A549 (cell line): ENCODE data around the gene GCC1. TPM values are rescaled to one million over a fixed set of nuclear protein-coding genes. Genes with fewer than 3 reads are reported as not detected.
A peak's percentile ranks its signal among the peaks of the same experiment; 100 is the strongest.

ENCODE experiments used
- ATAC-seq, 2 experiments: fragments of 200-7000 bp in 1 of 2; fragments of >200 bp in 1 of 2; cut with Nextera tagmentation in 1 of 2; cut with Tn5 transposase in 1 of 2; 3 replicates each; pipeline versions ENCODE4 v1.8.0 to v1.9.1; 2018 to 2020; ENCODE audit warnings: mild to moderate bottlenecking in 1 of 2, moderate library complexity in 1 of 2
- CTCF ChIA-PET: fragments of 300-600 bp; sonication (Branson Sonifier 250); formaldehyde crosslinking; extraction: SDS; loops from one replicate; lab custom pipeline; 2021; ENCODE audit warnings: antibody characterized with exemption, inconsistent platforms; lab: Yijun Ruan, JAX
- POLR2A ChIA-PET: fragments of 350-600 bp; formaldehyde crosslinking; extraction: SDS; loops from one replicate; lab custom pipeline; 2021; ENCODE audit warnings: antibody characterized with exemption, inconsistent platforms; lab: Yijun Ruan, JAX
- DNase-seq, 2 experiments: peaks; one replicate each; pipeline versions ENCODE4 v3.0.0 to v3.0.0-alpha.2; 2011 to 2016; ENCODE audit warnings: low read depth in 1 of 2, low spot score in 1 of 2
- FAIRE-seq: peaks from 2 replicates; lab custom pipeline; 2011; peaks lifted over from hg19 to GRCh38; lab: Jason Lieb, UNC
- H3K27ac ChIP-seq, 2 experiments: fragments of >200 bp; sonication (Bioruptor Twin); formaldehyde crosslinking; 3 replicates each; pipeline ENCODE4 v1.5.1; 2016 to 2017
- H3K4me1 ChIP-seq: fragments of >200 bp; sonication (Bioruptor Twin); formaldehyde crosslinking; 3 replicates; pipeline ENCODE4 v1.6.1; 2016
- H3K4me2 ChIP-seq: fragments of >200 bp; sonication (Bioruptor Twin); formaldehyde crosslinking; 3 replicates; pipeline ENCODE4 v1.6.1; 2016
- H3K4me3 ChIP-seq: fragments of >200 bp; sonication (Bioruptor Twin); formaldehyde crosslinking; 3 replicates; pipeline ENCODE4 v1.5.1; 2016
- H3K9me3 ChIP-seq: fragments of >200 bp; sonication (Bioruptor Twin); formaldehyde crosslinking; 3 replicates; pipeline ENCODE4 v1.6.1; 2016
- BHLHE40 ChIP-seq: IDR thresholded peaks from 2 replicates; pipeline ENCODE4 v1.6.1; 2012; ENCODE audit warnings: low read depth, low read length, inconsistent platforms
- CBX2 ChIP-seq: fragments of 200-600 bp; sonication (generic); IDR thresholded peaks from 2 replicates; pipeline ENCODE4 v1.6.1; 2016; ENCODE audit warnings: low read depth, mild to moderate bottlenecking, borderline replicate concordance
- CBX8 ChIP-seq: fragments of 200-600 bp; sonication (generic); IDR thresholded peaks from 2 replicates; pipeline ENCODE4 v1.6.1; 2016
- CEBPB ChIP-seq, 2 experiments: fragments of >200 bp in 1 of 2; sonication (Bioruptor Twin) in 1 of 2; formaldehyde crosslinking in 1 of 2; IDR thresholded peaks; 2 replicates each; pipeline ENCODE4 v1.6.1; 2012 to 2016
- EP300 ChIP-seq, 2 experiments: fragments of >200 bp; sonication (Bioruptor Twin); formaldehyde crosslinking; IDR thresholded peaks; 2 replicates in 1 of 2; 3 replicates in 1 of 2; pipeline ENCODE4 v1.6.1; 2016 to 2017
- FOXS1 ChIP-seq: fragments of 250-450 bp; sonication (Bioruptor Pico); IDR thresholded peaks from 2 replicates; pipeline ENCODE4 v1.5.0; 2020; ENCODE audit warnings: mild to moderate bottlenecking, moderate library complexity
- HEYL ChIP-seq: fragments of 250-450 bp; sonication (Bioruptor Pico); IDR thresholded peaks from 2 replicates; pipeline ENCODE4 v1.8.0; 2021; ENCODE audit warnings: mild to moderate bottlenecking, moderate library complexity
- HOXA7 ChIP-seq: fragments of 250-450 bp; sonication (Bioruptor Pico); IDR thresholded peaks from 2 replicates; pipeline ENCODE4 v1.5.0; 2020; ENCODE audit warnings: mild to moderate bottlenecking, moderate library complexity
- HOXB5 ChIP-seq: fragments of 250-450 bp; sonication (Bioruptor Pico); IDR thresholded peaks from 2 replicates; pipeline ENCODE4 v1.5.0; 2020; ENCODE audit warnings: mild to moderate bottlenecking, moderate library complexity
- JUN ChIP-seq, 2 experiments: fragments of >200 bp; sonication (Bioruptor Twin); formaldehyde crosslinking; IDR thresholded peaks; 2 replicates in 1 of 2; 3 replicates in 1 of 2; pipeline ENCODE4 v1.6.1; 2016 to 2017
- JUNB ChIP-seq: fragments of >200 bp; sonication (Bioruptor Twin); formaldehyde crosslinking; IDR thresholded peaks from 2 replicates; pipeline ENCODE4 v1.6.1; 2016
- KDM1A ChIP-seq: fragments of 200-600 bp; sonication (generic); IDR thresholded peaks from 2 replicates; pipeline ENCODE4 v1.6.1; 2016; ENCODE audit warnings: low read depth, mild to moderate bottlenecking
- KDM5A ChIP-seq: fragments of 200-600 bp; sonication (generic); IDR thresholded peaks from 2 replicates; pipeline ENCODE4 v1.6.1; 2016; ENCODE audit warnings: antibody characterized with exemption, mild to moderate bottlenecking
- MAFK ChIP-seq: fragments of 450-650 bp; IDR thresholded peaks from 2 replicates; pipeline ENCODE4 v1.6.1; 2014; ENCODE audit not compliant: partially characterized antibody
- NPAS2 ChIP-seq: fragments of 250-450 bp; sonication (Bioruptor Pico); IDR thresholded peaks from 2 replicates; pipeline ENCODE4 v1.8.0; 2022; ENCODE audit warnings: mild to moderate bottlenecking, moderate library complexity, borderline replicate concordance
- NR3C1 ChIP-seq: fragments of >200 bp; sonication (Bioruptor Twin); formaldehyde crosslinking; IDR thresholded peaks from 3 replicates; pipeline ENCODE4 v1.6.1; 2017
- PHF8 ChIP-seq: fragments of 200-600 bp; sonication (generic); IDR thresholded peaks from 2 replicates; pipeline ENCODE4 v1.6.1; 2016; ENCODE audit warnings: low read depth, mild to moderate bottlenecking, antibody characterized with exemption, moderate library complexity, borderline replicate concordance
- RAD21 ChIP-seq, 2 experiments: fragments of >200 bp in 1 of 2; sonication (Bioruptor Twin) in 1 of 2; formaldehyde crosslinking in 1 of 2; IDR thresholded peaks in 1 of 2; conservative IDR thresholded peaks in 1 of 2; 2 replicates in 1 of 2; 3 replicates in 1 of 2; pipeline ENCODE4 v1.6.1; 2012 to 2018; ENCODE audit warnings: inconsistent platforms in 1 of 2
- RARB ChIP-seq: fragments of 250-450 bp; sonication (Bioruptor Pico); IDR thresholded peaks from 2 replicates; pipeline ENCODE4 v1.8.0; 2021; ENCODE audit warnings: mild to moderate bottlenecking, moderate library complexity
- SMC3 ChIP-seq: fragments of >200 bp; sonication (Bioruptor Twin); formaldehyde crosslinking; IDR thresholded peaks from 3 replicates; pipeline ENCODE4 v1.6.1; 2018; ENCODE audit warnings: inconsistent platforms
- SREBF2 ChIP-seq: fragments of 450-650 bp; IDR thresholded peaks from 2 replicates; pipeline ENCODE4 v1.6.1; 2014; ENCODE audit warnings: mild to moderate bottlenecking, moderate library complexity
- TFCP2L1 ChIP-seq: fragments of 250-450 bp; sonication (Bioruptor Pico); IDR thresholded peaks from 2 replicates; pipeline ENCODE4 v1.5.0; 2021; ENCODE audit warnings: mild to moderate bottlenecking
- TP53 ChIP-seq: fragments of 250-450 bp; sonication (Bioruptor Pico); IDR thresholded peaks from 2 replicates; pipeline ENCODE4 v1.5.0; 2021; ENCODE audit warnings: mild to moderate bottlenecking, moderate library complexity
- ZFP36 ChIP-seq: fragments of 450-650 bp; IDR thresholded peaks from 2 replicates; pipeline ENCODE4 v1.6.1; 2014; ENCODE audit warnings: borderline replicate concordance; ENCODE audit not compliant: partially characterized antibody
- WGBS: methylation state at CpG from one replicate; pipeline ENCODE4 v1.1.6; 2017; ENCODE audit errors: missing lambda C conversion rate; 5-methylcytosine and 5-hydroxymethylcytosine counted together
- polyA plus RNA-seq, 4 experiments: library from polyadenylated mRNA; depleted of rRNA in 3 of 4; stranded (reverse); fragments of >200 nt; fragmentation: RNase III in 1 of 4; extraction: RNeasy Plus Mini Kit Qiagen cat#74134 plus additional on column Dnase treatment in 1 of 4; gene quantifications; 2 replicates in 3 of 4; 3 replicates in 1 of 4; pipeline ENCODE4 v1.2.3, GENCODE V29; 2011 to 2017
- TF ChIP-seq, protein P1 (sequence below): fragments of >200 bp; sonication (Bioruptor Twin); formaldehyde crosslinking; IDR thresholded peaks from 3 replicates; pipeline ENCODE4 v1.5.1; 2016
- TF ChIP-seq, protein P2 (sequence below): fragments of >200 bp; sonication (Bioruptor Twin); formaldehyde crosslinking; IDR thresholded peaks from 3 replicates; pipeline ENCODE4 v1.6.1; 2016
- TF ChIP-seq, protein P3 (sequence below): fragments of 150-350 bp; IDR thresholded peaks from 2 replicates; pipeline ENCODE4 v1.6.1; 2014; ENCODE audit warnings: low read depth, mild to moderate bottlenecking, low read length

The GCC1 gene
- polyA plus RNA-seq, 2 of the 4 experiments (the other 2 are of a cell fraction): 13.4 to 15.7 TPM

DNA sequence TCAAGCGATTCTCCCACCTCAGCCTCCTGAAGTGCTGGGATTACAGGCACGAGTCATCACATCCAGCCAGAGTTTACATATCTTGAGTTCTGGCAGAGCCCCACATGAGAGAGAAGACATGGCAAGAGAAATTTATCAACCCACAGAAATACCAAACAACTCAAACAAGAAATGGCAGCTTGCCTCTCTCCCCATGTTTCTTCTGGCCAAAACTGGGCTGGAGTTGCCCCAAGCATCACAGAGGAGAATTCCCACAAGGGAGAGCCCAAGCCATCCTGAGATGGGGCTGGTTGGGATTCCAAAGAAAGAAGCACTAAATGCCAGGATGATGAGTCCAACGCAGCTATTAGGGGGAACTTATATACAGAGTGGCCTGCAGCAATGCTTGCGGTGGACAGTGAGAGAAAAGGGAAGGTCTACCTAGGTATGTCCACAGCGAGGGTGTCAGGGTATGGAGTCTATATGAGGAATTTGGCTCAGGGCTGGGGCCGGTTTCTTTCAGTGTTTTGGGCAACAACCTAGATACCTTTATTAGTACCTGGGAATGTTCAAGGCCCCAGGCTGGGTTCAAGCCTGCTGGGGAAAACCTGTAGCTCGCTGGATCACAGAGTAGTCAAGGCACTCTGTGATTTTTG lies 47.0 kb upstream of the GCC1 start:
- no peak for DNase-seq
- Histone ChIP-seq H3K27ac (no peak overlapping the region), H3K4me1 (no peaks in the 10 kb centered on the region)
- 53% methylated on average over 7 of the region's 7 CpGs for WGBS
- TF ChIP-seq TP53 (CRISPR knock-in tag): no peak
- no peak for TF ChIP-seq NR3C1
- no peak for TF ChIP-seq FOXS1 (CRISPR knock-in tag)
- no peak for TF ChIP-seq TFCP2L1 (CRISPR knock-in tag)
- TF ChIP-seq JUN (IDR thresholded peaks at IDR 0.05): no peak
- TF ChIP-seq, protein P1, sequence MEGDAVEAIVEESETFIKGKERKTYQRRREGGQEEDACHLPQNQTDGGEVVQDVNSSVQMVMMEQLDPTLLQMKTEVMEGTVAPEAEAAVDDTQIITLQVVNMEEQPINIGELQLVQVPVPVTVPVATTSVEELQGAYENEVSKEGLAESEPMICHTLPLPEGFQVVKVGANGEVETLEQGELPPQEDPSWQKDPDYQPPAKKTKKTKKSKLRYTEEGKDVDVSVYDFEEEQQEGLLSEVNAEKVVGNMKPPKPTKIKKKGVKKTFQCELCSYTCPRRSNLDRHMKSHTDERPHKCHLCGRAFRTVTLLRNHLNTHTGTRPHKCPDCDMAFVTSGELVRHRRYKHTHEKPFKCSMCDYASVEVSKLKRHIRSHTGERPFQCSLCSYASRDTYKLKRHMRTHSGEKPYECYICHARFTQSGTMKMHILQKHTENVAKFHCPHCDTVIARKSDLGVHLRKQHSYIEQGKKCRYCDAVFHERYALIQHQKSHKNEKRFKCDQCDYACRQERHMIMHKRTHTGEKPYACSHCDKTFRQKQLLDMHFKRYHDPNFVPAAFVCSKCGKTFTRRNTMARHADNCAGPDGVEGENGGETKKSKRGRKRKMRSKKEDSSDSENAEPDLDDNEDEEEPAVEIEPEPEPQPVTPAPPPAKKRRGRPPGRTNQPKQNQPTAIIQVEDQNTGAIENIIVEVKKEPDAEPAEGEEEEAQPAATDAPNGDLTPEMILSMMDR: no peak
- no peak for TF ChIP-seq ZFP36
- no peak for TF ChIP-seq CBX8
- no peak for TF ChIP-seq MAFK
- TF ChIP-seq, all 56 proteins: peak for 0
- ChIA-PET CTCF (interaction anchor here (1.4 kb wide), 1 partner anchor 43 kb away, joined by 4 read pairs; no protein-coding TSS in a partner anchor), POLR2A (no interaction called here)
- ATAC-seq (no peak), FAIRE-seq (no peak)
- Histone ChIP-seq H3K4me3 (no peak overlapping the region), H3K4me2 (no peak overlapping the region), H3K9me3 (no peaks in the 10 kb centered on the region)

DNA sequence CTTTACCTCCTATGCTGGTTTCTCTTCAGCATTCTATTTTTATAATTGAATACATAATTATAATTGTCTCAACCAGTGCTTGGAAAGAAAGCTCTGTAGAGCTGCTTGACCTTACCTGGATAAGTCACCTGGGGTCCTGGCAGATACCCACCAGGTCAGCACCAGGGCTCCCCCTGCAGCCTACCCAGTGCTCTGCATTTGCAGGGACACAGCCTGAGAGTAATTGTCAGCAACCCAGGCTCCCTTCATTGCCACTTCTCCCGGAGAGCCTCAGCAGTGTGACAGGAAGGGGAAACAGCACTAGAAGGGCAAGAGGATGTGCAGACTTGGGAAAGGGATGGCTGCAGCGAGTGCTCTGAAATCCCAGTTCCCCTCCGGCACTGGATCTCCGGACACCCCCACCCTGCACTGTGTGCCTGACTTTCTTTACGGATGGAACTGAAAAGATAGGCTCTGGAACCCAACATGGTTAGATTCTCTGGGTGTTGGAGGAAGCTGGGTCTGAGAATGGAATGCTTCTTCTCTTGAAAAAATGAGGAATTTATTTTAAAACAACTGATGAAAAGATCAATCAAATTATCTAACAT lies 44.0 kb upstream of the GCC1 start:
- ChIA-PET CTCF (interaction anchor here (0.9 to 1.6 kb wide), 3 partner anchors 8 to 14 kb away, joined by 3 to 6 read pairs (median 6); no protein-coding TSS in a partner anchor), POLR2A (no interaction called here)
- 38% methylated on average over 5 of the region's 5 CpGs for WGBS
- DNase-seq: peak; percentile 32 to 53
- Histone ChIP-seq H3K4me2 (no peak overlapping the region), H3K9me3 (no peaks in the 10 kb centered on the region), H3K4me3 (no peak overlapping the region), H3K27ac (no peak overlapping the region), H3K4me1 (no peaks in the 10 kb centered on the region)
- 0 out of 3 replicates have a peak, but pooled peaks have one; percentile 11 for TF ChIP-seq SMC3
- TF ChIP-seq, protein P2, sequence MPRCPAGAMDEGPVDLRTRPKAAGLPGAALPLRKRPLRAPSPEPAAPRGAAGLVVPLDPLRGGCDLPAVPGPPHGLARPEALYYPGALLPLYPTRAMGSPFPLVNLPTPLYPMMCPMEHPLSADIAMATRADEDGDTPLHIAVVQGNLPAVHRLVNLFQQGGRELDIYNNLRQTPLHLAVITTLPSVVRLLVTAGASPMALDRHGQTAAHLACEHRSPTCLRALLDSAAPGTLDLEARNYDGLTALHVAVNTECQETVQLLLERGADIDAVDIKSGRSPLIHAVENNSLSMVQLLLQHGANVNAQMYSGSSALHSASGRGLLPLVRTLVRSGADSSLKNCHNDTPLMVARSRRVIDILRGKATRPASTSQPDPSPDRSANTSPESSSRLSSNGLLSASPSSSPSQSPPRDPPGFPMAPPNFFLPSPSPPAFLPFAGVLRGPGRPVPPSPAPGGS: no peak
- TF ChIP-seq RAD21 (conservative IDR thresholded peaks at IDR 0.05 in 1 of 2, IDR thresholded peaks at IDR 0.05 in 1 of 2): peak in 1 of 2 experiments; percentile 36; a peak in 1 of 5 replicates
- TF ChIP-seq CEBPB (IDR thresholded peaks at IDR 0.05): no peak
- TF ChIP-seq, protein P1: peak; percentile 35; the same call in 2 of the 3 replicates
- FAIRE-seq: no peak
- peak; percentile 89 to 91 for ATAC-seq

DNA sequence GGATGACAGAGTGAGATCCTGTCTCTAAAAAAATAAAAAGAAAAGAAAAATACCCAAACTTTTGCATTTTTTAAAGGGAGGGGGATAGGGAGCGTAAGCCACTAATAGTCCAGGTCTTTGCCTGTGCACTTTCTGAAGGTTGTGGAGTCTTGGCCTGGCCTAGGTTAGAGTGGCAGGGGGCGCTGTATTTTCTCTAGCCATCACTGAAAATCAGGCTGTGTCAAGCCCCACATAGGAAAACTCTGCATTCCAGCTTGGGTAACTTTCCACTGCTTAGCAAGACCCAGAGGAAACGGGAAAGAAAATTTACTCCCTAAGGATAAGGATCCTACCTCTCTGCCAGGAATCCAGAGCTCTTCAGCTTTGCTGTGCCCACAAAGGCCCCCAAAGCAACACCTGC lies 43.0 kb upstream of the GCC1 start:
- ChIA-PET POLR2A (no interaction called here), CTCF (interaction anchor here (1.6 kb wide), 1 partner anchor 13 kb away, joined by 6 read pairs; no protein-coding TSS in a partner anchor)
- TF ChIP-seq EP300 (IDR thresholded peaks at IDR 0.05) (no peak), RARB (CRISPR knock-in tag) (no peak), JUNB (no peak), HOXB5 (CRISPR knock-in tag) (no peak), KDM5A (no peak), NPAS2 (CRISPR knock-in tag) (no peak), PHF8 (no peak), KDM1A (no peak), SREBF2 (no peak), CBX2 (no peak), BHLHE40 (no peak), HOXA7 (CRISPR knock-in tag) (no peak), HEYL (CRISPR knock-in tag) (no peak)
- TF ChIP-seq, protein P3, sequence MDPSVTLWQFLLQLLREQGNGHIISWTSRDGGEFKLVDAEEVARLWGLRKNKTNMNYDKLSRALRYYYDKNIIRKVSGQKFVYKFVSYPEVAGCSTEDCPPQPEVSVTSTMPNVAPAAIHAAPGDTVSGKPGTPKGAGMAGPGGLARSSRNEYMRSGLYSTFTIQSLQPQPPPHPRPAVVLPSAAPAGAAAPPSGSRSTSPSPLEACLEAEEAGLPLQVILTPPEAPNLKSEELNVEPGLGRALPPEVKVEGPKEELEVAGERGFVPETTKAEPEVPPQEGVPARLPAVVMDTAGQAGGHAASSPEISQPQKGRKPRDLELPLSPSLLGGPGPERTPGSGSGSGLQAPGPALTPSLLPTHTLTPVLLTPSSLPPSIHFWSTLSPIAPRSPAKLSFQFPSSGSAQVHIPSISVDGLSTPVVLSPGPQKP: no peak
- Histone ChIP-seq H3K27ac (no peak overlapping the region), H3K4me2 (no peak overlapping the region), H3K9me3 (no peaks in the 10 kb centered on the region), H3K4me1 (no peaks in the 10 kb centered on the region), H3K4me3 (no peak overlapping the region)
- 36% methylated on average over 3 of the region's 3 CpGs for WGBS
- FAIRE-seq (no peak), DNase-seq (no peak), ATAC-seq (peak; percentile 45 to 77; a peak in 3 of 6 replicates)
